ENCODE data around the gene ZNF662. TPM values are rescaled to one million over a fixed set of nuclear protein-coding genes. Genes with fewer than 3 reads are reported as not detected.

ZNF662 gene
- total RNA-seq, 2 experiments from 2014 or later: not detected

- POLR2A ChIA-PET: no interaction called here
These were observed 13.8 kb upstream of the ZNF662 start for GRCh38 chr3:42892169-42892568.

GRCh38 chr3:42892807-42893206 is 13.1 kb upstream of the ZNF662 start:
- Histone ChIP-seq H2AFZ (ENCODE audit: low read length) (no peak overlapping the region), H3K4me2 (ENCODE audit: low read length) (no peak overlapping the region), H4K20me1 (ENCODE audit: insufficient read depth, low read length) (no peaks in the 10 kb centered on the region), H3K4me3 (ENCODE audit: low read depth, low read length, poor library complexity, severe bottlenecking) (no peak overlapping the region), H3K4me1 (ENCODE audit: insufficient read depth, low read length, poor library complexity, severe bottlenecking) (no peaks in the 10 kb centered on the region), H3K9me3 (ENCODE audit: low read length) (no peaks in the 10 kb centered on the region), H3K36me3 (ENCODE audit: insufficient read depth, low read length) (no peaks in the 10 kb centered on the region), H3K27ac (ENCODE audit: low read depth, low read length, poor library complexity, severe bottlenecking) (no peak overlapping the region), H3K9me2 (ENCODE audit: insufficient read depth, low read length) (no peaks in the 10 kb centered on the region), H3K79me2 (ENCODE audit: insufficient read depth, low read depth, low read length) (no peaks in the 10 kb centered on the region)
- BruUV-seq (replicated peaks): no TSS peak
- DNase-seq (ENCODE audit: low spot score): no peak
- intact Hi-C loops (cut with micrococcal nuclease; ENCODE audit: unreplicated experiment): no loop called here
- CTCF ChIA-PET (ENCODE audit: unreplicated experiment): no interaction called here
- TF ChIP-seq EZH2phosphoT487 (IDR thresholded peaks at IDR 0.05; ENCODE audit: borderline replicate concordance, low read depth, low read length): no peak
- TF ChIP-seq CTCF (conservative IDR thresholded peaks at IDR 0.05; ENCODE audit: low read length): no peak
- POLR2A ChIA-PET: interaction anchor here (1.0 kb wide), 1 partner anchor 15 kb away, joined by 3 read pairs; no protein-coding TSS in a partner anchor

More at GRCh38 chr3:42892169-42892568, 13.8 kb upstream of the ZNF662 start:
- Histone ChIP-seq H3K27ac (ENCODE audit: low read depth, low read length, poor library complexity, severe bottlenecking) (no peak overlapping the region), H4K20me1 (ENCODE audit: insufficient read depth, low read length) (no peaks in the 10 kb centered on the region), H3K4me1 (ENCODE audit: insufficient read depth, low read length, poor library complexity, severe bottlenecking) (no peaks in the 10 kb centered on the region), H3K4me2 (ENCODE audit: low read length) (no peak overlapping the region), H3K9me2 (ENCODE audit: insufficient read depth, low read length) (no peaks in the 10 kb centered on the region), H3K4me3 (ENCODE audit: low read depth, low read length, poor library complexity, severe bottlenecking) (no peak overlapping the region), H3K36me3 (ENCODE audit: insufficient read depth, low read length) (no peaks in the 10 kb centered on the region), H3K9me3 (ENCODE audit: low read length) (no peaks in the 10 kb centered on the region), H2AFZ (ENCODE audit: low read length) (no peak overlapping the region), H3K79me2 (ENCODE audit: insufficient read depth, low read depth, low read length) (no peaks in the 10 kb centered on the region)
- intact Hi-C loops (cut with micrococcal nuclease; ENCODE audit: unreplicated experiment): no loop called here
- no TSS peak for BruUV-seq (replicated peaks)
- TF ChIP-seq CTCF (conservative IDR thresholded peaks at IDR 0.05; ENCODE audit: low read length) (no peak), EZH2phosphoT487 (IDR thresholded peaks at IDR 0.05; ENCODE audit: borderline replicate concordance, low read depth, low read length) (no peak)
- no peak for DNase-seq (ENCODE audit: low spot score)
- CTCF ChIA-PET (ENCODE audit: unreplicated experiment): no interaction called here

- Histone ChIP-seq H2AFZ (ENCODE audit: low read length) (no peak overlapping the region), H3K79me2 (ENCODE audit: insufficient read depth, low read depth, low read length) (no peaks in the 10 kb centered on the region), H3K4me2 (ENCODE audit: low read length) (no peak overlapping the region), H3K4me3 (ENCODE audit: low read depth, low read length, poor library complexity, severe bottlenecking) (no peak overlapping the region), H4K20me1 (ENCODE audit: insufficient read depth, low read length) (no peaks in the 10 kb centered on the region), H3K27ac (ENCODE audit: low read depth, low read length, poor library complexity, severe bottlenecking) (no peak overlapping the region), H3K4me1 (ENCODE audit: insufficient read depth, low read length, poor library complexity, severe bottlenecking) (no peaks in the 10 kb centered on the region), H3K9me2 (ENCODE audit: insufficient read depth, low read length) (no peaks in the 10 kb centered on the region), H3K9me3 (ENCODE audit: low read length) (no peaks in the 10 kb centered on the region), H3K36me3 (ENCODE audit: insufficient read depth, low read length) (no peaks in the 10 kb centered on the region)
- TF ChIP-seq CTCF (conservative IDR thresholded peaks at IDR 0.05; ENCODE audit: low read length) (no peak), EZH2phosphoT487 (IDR thresholded peaks at IDR 0.05; ENCODE audit: borderline replicate concordance, low read depth, low read length) (no peak)
- ChIA-PET POLR2A (no interaction called here), CTCF (ENCODE audit: unreplicated experiment) (no interaction called here)
- no peak for DNase-seq (ENCODE audit: low spot score)
- BruUV-seq (replicated peaks): no TSS peak
- intact Hi-C loops (cut with micrococcal nuclease; ENCODE audit: unreplicated experiment): no loop called here
These were observed 11.0 kb upstream of the ZNF662 start for GRCh38 chr3:42894698-42895579.

Data from OCI-LY7 (cell line).